OCI-LY7 (cell line): ENCODE data around the gene CLEC4E.

Source experiments
- CTCF ChIP-seq: fragments of 200-600 bp; sonication (generic); conservative IDR thresholded peaks from 2 replicates; pipeline ENCODE4 v1.5.1; 2014; ENCODE audit warnings: mild to moderate bottlenecking, antibody characterized with exemption, low read length, moderate library complexity, mixed read lengths
- EZH2phosphoT487 ChIP-seq: fragments of 200-600 bp; sonication (generic); IDR thresholded peaks from 2 replicates; pipeline ENCODE4 v1.6.1; 2018; ENCODE audit warnings: low read depth, borderline replicate concordance, mild to moderate bottlenecking, mixed run types, antibody characterized with exemption, low read length, moderate library complexity, mixed read lengths

- TF ChIP-seq CTCF = no peak
- TF ChIP-seq EZH2phosphoT487 = no peak
Measured at GRCh38 chr12:8548192-8548591, 7.5 kb upstream of the CLEC4E start.
